GM18519 (cell line): ENCODE results near the gene LMTK2.

Experiments used
- ATAC-seq: cut with Tn5 transposase; IDR thresholded peaks from one replicate; pipeline ENCODE4 v1.9.1; 2021; ENCODE audit warnings: mild to moderate bottlenecking, moderate library complexity; ENCODE audit not compliant: unreplicated experiment, low FRiP score

The LMTK2 gene

GRCh38 chr7:98135984-98136383 is 29.3 kb downstream of the LMTK2 start:
- no peak for ATAC-seq

- ATAC-seq: no peak
Observed at GRCh38 chr7:98136423-98136822, 29.8 kb downstream of the LMTK2 start.

- no peak for ATAC-seq
Observed at GRCh38 chr7:98137134-98137825, 30.6 kb downstream of the LMTK2 start.

- ATAC-seq: peak; percentile 72
Observed at GRCh38 chr7:98137826-98138151, 31.1 kb downstream of the LMTK2 start.

- ATAC-seq: no peak
Observed at GRCh38 chr7:98138672-98139071, 32.0 kb downstream of the LMTK2 start.

- no peak for ATAC-seq
Observed at GRCh38 chr7:98142658-98143057, 36.0 kb downstream of the LMTK2 start.

- ATAC-seq: no peak
Observed at GRCh38 chr7:98148607-98149006, 41.9 kb downstream of the LMTK2 start.

- no peak for ATAC-seq
Observed at GRCh38 chr7:98149116-98149692, 42.5 kb downstream of the LMTK2 start.

GRCh38 chr7:98151884-98152283 is 45.2 kb downstream of the LMTK2 start:
- no peak for ATAC-seq

GRCh38 chr7:98156700-98157099 is 50.0 kb downstream of the LMTK2 start:
- ATAC-seq: no peak

GRCh38 chr7:98157761-98158160 is 51.1 kb downstream of the LMTK2 start:
- no peak for ATAC-seq

- no peak for ATAC-seq
Observed at GRCh38 chr7:98162758-98163157, 56.1 kb downstream of the LMTK2 start.

- ATAC-seq: no peak
Observed at GRCh38 chr7:98163269-98163668, 56.6 kb downstream of the LMTK2 start.

- ATAC-seq: no peak
Observed at GRCh38 chr7:98163704-98164494, 57.2 kb downstream of the LMTK2 start.

- ATAC-seq: no peak
Observed at GRCh38 chr7:98165827-98166667, 59.4 kb downstream of the LMTK2 start.

GRCh38 chr7:98166668-98166970 is 60.0 kb downstream of the LMTK2 start:
- ATAC-seq: no peak

GRCh38 chr7:98167653-98168052 is 61.0 kb downstream of the LMTK2 start:
- ATAC-seq: no peak

- no peak for ATAC-seq
Observed at GRCh38 chr7:98168181-98168903, 61.7 kb downstream of the LMTK2 start.

GRCh38 chr7:98168904-98169621 is 62.4 kb downstream of the LMTK2 start:
- ATAC-seq: no peak

- ATAC-seq: no peak
Observed at GRCh38 chr7:98170966-98171365, 64.3 kb downstream of the LMTK2 start.
